GM12878 (cell line): ENCODE data around the gene CDC27. TPM values are rescaled to one million over a fixed set of nuclear protein-coding genes. Genes with fewer than 3 reads are reported as not detected.
A peak's percentile ranks its signal among the peaks of the same experiment; 100 is the strongest.

Experiments
- ATAC-seq: fragments of 200-7000 bp; cut with Tn5 transposase; 3 replicates; pipeline ENCODE4 v1.9.1; 2020; ENCODE audit warnings: mild to moderate bottlenecking, moderate library complexity
- BruUV-seq: library from RNA; stranded (reverse); fragments of 400-500 nt; replicated peaks from 2 replicates; lab custom pipeline; 2021; lab: Mats Ljungman, UMichigan
- CTCF ChIA-PET: fragments of 300-600 bp; sonication (Branson Sonifier 250); formaldehyde crosslinking; extraction: SDS; loops from one replicate; lab custom pipeline; 2021; ENCODE audit warnings: inconsistent platforms; lab: Yijun Ruan, JAX
- POLR2A ChIA-PET: fragments of 350-600 bp; formaldehyde crosslinking; extraction: SDS; loops from one replicate; lab custom pipeline; 2021; ENCODE audit warnings: inconsistent platforms; lab: Charles Lee
- RAD21 ChIA-PET: fragments of 300-600 bp; sonication (Branson Sonifier 250); formaldehyde crosslinking; loops from one replicate; lab custom pipeline; 2023; ENCODE audit warnings: antibody characterized with exemption; ENCODE audit not compliant: unreplicated experiment; lab: Charles Lee
- SMC1A ChIA-PET: fragments of 300-600 bp; sonication (Branson Sonifier 250); formaldehyde crosslinking; loops from one replicate; lab custom pipeline; 2023; ENCODE audit not compliant: unreplicated experiment, uncharacterized antibody; lab: Charles Lee
- DNase-seq: peaks from one replicate; pipeline ENCODE4 v3.0.0-alpha.2; 2011; ENCODE audit warnings: low read depth, low spot score
- FAIRE-seq: peaks from 3 replicates; lab custom pipeline; 2011; peaks lifted over from hg19 to GRCh38; lab: Jason Lieb, UNC
- H2AFZ ChIP-seq: 2 replicates; pipeline ENCODE4 v1.6.0; 2011; ENCODE audit warnings: low read depth, low read length, control low read depth; ENCODE audit not compliant: control insufficient read depth
- H3K27ac ChIP-seq: 2 replicates; pipeline ENCODE4 v1.5.1; 2011; ENCODE audit warnings: control low read depth; ENCODE audit not compliant: control insufficient read depth, insufficient read depth
- H3K27me3 ChIP-seq, 2 experiments: replicated peaks in 1 of 2; 2 replicates each; pipeline versions ENCODE4 v1.6.0 to v1.6.1; 2011; ENCODE audit warnings: low read length in 1 of 2; ENCODE audit not compliant: control insufficient read depth in 2 of 2, insufficient read depth in 2 of 2
- H3K36me3 ChIP-seq, 2 experiments: 2 replicates each; pipeline ENCODE4 v1.5.1; 2011; ENCODE audit warnings: low read length in 1 of 2; ENCODE audit not compliant: control insufficient read depth in 2 of 2, insufficient read depth in 2 of 2
- H3K4me1 ChIP-seq: 2 replicates; pipeline ENCODE4 v1.6.1; 2011; ENCODE audit warnings: mild to moderate bottlenecking, low read length, moderate library complexity, mixed read lengths; ENCODE audit not compliant: control insufficient read depth, insufficient read depth
- H3K4me2 ChIP-seq: 2 replicates; pipeline ENCODE4 v1.6.0; 2011; ENCODE audit warnings: control low read depth; ENCODE audit not compliant: control insufficient read depth, insufficient read depth
- H3K4me3 ChIP-seq: fragments of 200-600 bp; sonication (generic); 2 replicates; pipeline ENCODE4 v1.5.1; 2016
- H3K79me2 ChIP-seq: 2 replicates; pipeline ENCODE4 v1.6.0; 2011; ENCODE audit warnings: low read length; ENCODE audit not compliant: control insufficient read depth, insufficient read depth
- H3K9ac ChIP-seq: 2 replicates; pipeline ENCODE4 v1.8.0; 2011; ENCODE audit warnings: low read length, control low read depth, mixed read lengths; ENCODE audit not compliant: control insufficient read depth, insufficient read depth
- H3K9me3 ChIP-seq: replicated peaks from 3 replicates; pipeline ENCODE4 v1.5.1; 2011; ENCODE audit warnings: mild to moderate bottlenecking, low read length; ENCODE audit not compliant: control insufficient read depth, insufficient read depth
- H4K20me1 ChIP-seq: 2 replicates; pipeline ENCODE4 v1.6.0; 2011; ENCODE audit not compliant: control insufficient read depth, insufficient read depth
- BCLAF1 ChIP-seq: fragments of 450-650 bp; IDR thresholded peaks from 2 replicates; pipeline ENCODE4 v1.6.1; 2017; ENCODE audit warnings: antibody characterized with exemption, mild to moderate bottlenecking, moderate library complexity
- BHLHE40 ChIP-seq, 2 experiments: fragments of 450-650 bp in 1 of 2; IDR thresholded peaks; 2 replicates each; pipeline ENCODE4 v1.6.1; 2011 to 2017; ENCODE audit warnings: low read depth in 2 of 2, borderline replicate concordance in 1 of 2, improper control_type of control experiment in 1 of 2, low read length in 1 of 2, mild to moderate bottlenecking in 1 of 2
- CREB1 ChIP-seq: IDR thresholded peaks from 2 replicates; pipeline ENCODE4 v1.6.1; 2012; ENCODE audit warnings: low read depth, mild to moderate bottlenecking, inconsistent platforms
- CREM ChIP-seq: IDR thresholded peaks from 2 replicates; pipeline ENCODE4 v1.6.1; 2014; ENCODE audit warnings: antibody characterized with exemption, low read depth
- ETV6 ChIP-seq, 2 experiments: fragments of 450-650 bp in 1 of 2; IDR thresholded peaks in 1 of 2; conservative IDR thresholded peaks in 1 of 2; 2 replicates each; pipeline ENCODE4 v1.6.1; 2014; ENCODE audit warnings: antibody characterized with exemption in 1 of 2, borderline replicate concordance in 1 of 2, low read depth in 1 of 2, mild to moderate bottlenecking in 1 of 2, moderate library complexity in 1 of 2
- HCFC1 ChIP-seq: fragments of 150-350 bp; IDR thresholded peaks from 2 replicates; pipeline ENCODE4 v1.6.1; 2014; ENCODE audit warnings: low read length
- IRF4 ChIP-seq: IDR thresholded peaks from 2 replicates; pipeline ENCODE4 v1.6.1; 2011; ENCODE audit warnings: low read depth, low read length
- JUND ChIP-seq: IDR thresholded peaks from 2 replicates; pipeline ENCODE4 v1.6.1; 2012; ENCODE audit warnings: low read depth, mild to moderate bottlenecking, low read length, improper control_type of control experiment, moderate library complexity
- NFXL1 ChIP-seq: fragments of 450-650 bp; IDR thresholded peaks from 2 replicates; pipeline ENCODE4 v1.6.1; 2017; ENCODE audit warnings: antibody characterized with exemption, mild to moderate bottlenecking, borderline replicate concordance
- NFYB ChIP-seq: IDR thresholded peaks from 2 replicates; pipeline ENCODE4 v1.6.1; 2011; ENCODE audit warnings: low read depth, mild to moderate bottlenecking, low read length, improper control_type of control experiment, moderate library complexity; ENCODE audit not compliant: insufficient read depth
- NRF1 ChIP-seq: conservative IDR thresholded peaks from 2 replicates; pipeline ENCODE4 v1.6.1; 2011; ENCODE audit warnings: mild to moderate bottlenecking, low read depth, low read length, improper control_type of control experiment
- RELA ChIP-seq: fragments of 450-650 bp; IDR thresholded peaks from 2 replicates; pipeline ENCODE4 v1.8.0; 2014; ENCODE audit warnings: borderline replicate concordance; ENCODE audit not compliant: partially characterized antibody
- SP1 ChIP-seq: IDR thresholded peaks from one replicate; pipeline ENCODE4 v1.6.1; 2011; ENCODE audit warnings: low read depth, low read length
- YY1 ChIP-seq: IDR thresholded peaks from 2 replicates; pipeline ENCODE4 v1.6.1; 2011; ENCODE audit warnings: low read depth, mild to moderate bottlenecking, low read length
- ZBTB11 ChIP-seq: fragments of 450-650 bp; formaldehyde crosslinking; IDR thresholded peaks from 2 replicates; pipeline ENCODE4 v1.5.0; 2022; ENCODE audit warnings: mild to moderate bottlenecking, missing genetic modification characterization
- ZNF217 ChIP-seq: fragments of 450-650 bp; IDR thresholded peaks from 2 replicates; pipeline ENCODE4 v1.6.1; 2017; ENCODE audit warnings: antibody characterized with exemption, mild to moderate bottlenecking
- WGBS: methylation state at CpG from one replicate; pipeline ENCODE4 v1.1.6; 2016; ENCODE audit warnings: low lambda C conversion rate; ENCODE audit not compliant: insufficient replicate concordance, insufficient coverage; ENCODE audit errors: missing lambda C conversion rate; 5-methylcytosine and 5-hydroxymethylcytosine counted together
- in situ Hi-C: fragments of 300-500 bp; cut with MboI; formaldehyde crosslinking; loops from 9 replicates; pipeline ENCODE4 v1.14.3; 2018; ENCODE audit warnings: mixed read lengths
- intact Hi-C: fragments of 100-400 bp; cut with micrococcal nuclease; formaldehyde crosslinking; loops from one replicate; pipeline ENCODE4 v1.14.2; 2022; ENCODE audit not compliant: unreplicated experiment
- polyA plus RNA-seq, 11 experiments: library from polyadenylated mRNA; depleted of rRNA in 4 of 11; unstranded in 6 of 11; stranded (reverse) in 5 of 11; fragments of >200 nt; fragmentation: Nextera tagmentation in 4 of 11; fragmentation: Illumina TruSeq in 1 of 11; extraction: Ambion mirVana in 4 of 11; extraction: Trizol in 1 of 11; gene quantifications; 1 replicate in 1 of 11; 2 replicates in 10 of 11; pipeline versions ENCODE4 v1.2.1 to v1.2.3, GENCODE V29; 2011 to 2016; ENCODE audit warnings: inconsistent platforms in 2 of 11, missing spikeins in 2 of 11, low read depth in 1 of 11
- total RNA-seq, 4 experiments: library from RNA; depleted of rRNA in 3 of 4; stranded (reverse); fragments of >200 nt in 3 of 4; fragmentation: Illumina TruSeq in 1 of 4; extraction: Trizol in 1 of 4; gene quantifications; 2 replicates each; pipeline versions ENCODE4 v1.2.1 to v1.2.3, GENCODE V29; 2013 to 2021

The CDC27 gene
- total and polyA plus RNA-seq, 10 of the 15 experiments (the other 5 are each of a cell fraction or from before 2014, with no cell fraction given), result 23.2 to 138 (median 97.8) TPM

- H2AFZ ChIP-seq, result peak overlapping the region; percentile 48
- SMC1A ChIA-PET, result interaction anchor here (1.0 to 9.3 kb wide), 10 partner anchors 10 to 119 kb away, joined by 4 to 79 read pairs (median 16); partner anchors contain the start of genes CDC27 and EFCAB13
- POLR2A ChIA-PET, result interaction anchor here (0.6 to 4.4 kb wide), 7 partner anchors 11 to 445 kb away, joined by 3 to 46 read pairs (median 3); partner anchors contain the start of genes CDC27 and KPNB1
- ATAC-seq, result peak; percentile 82
- H3K36me3 ChIP-seq, result no peaks in the 10 kb centered on the region
- H3K27me3 ChIP-seq, result no peaks in the 10 kb centered on the region
- H3K9me3 ChIP-seq, result no peaks in the 10 kb centered on the region
- H3K4me3 ChIP-seq, result peak overlapping the region; percentile 2; the same call in 1 of the 2 replicates
- peak overlapping the region; percentile 62 for H3K9ac ChIP-seq
- peaks cover 70% of the 10 kb centered on the region for H3K4me1 ChIP-seq
- RAD21 ChIA-PET, result interaction anchor here (1.0 to 4.2 kb wide), 9 partner anchors 15 to 111 kb away, joined by 3 to 21 read pairs (median 7); partner anchors contain the start of gene CDC27
- 0% methylated on average over 5 of the region's 6 CpGs for WGBS
- H3K4me2 ChIP-seq, result peak overlapping the region; percentile 85
- intact Hi-C loops (loop anchor here (2.0 kb wide), 1 partner anchor 16 kb away; the partner anchor contains the start of gene CDC27), in situ Hi-C loops (no loop called here)
- H3K27ac ChIP-seq, result peak overlapping the region; percentile 68
- H3K79me2 ChIP-seq, result no peaks in the 10 kb centered on the region
- peak; percentile 77 for DNase-seq
- CTCF ChIA-PET, result interaction anchor here (1.1 to 5.9 kb wide), 7 partner anchors 8 to 111 kb away, joined by 3 to 40 read pairs (median 12); partner anchors contain the start of gene CDC27
- BruUV-seq, result TSS peak; percentile 78
- no peaks in the 10 kb centered on the region for H4K20me1 ChIP-seq
- FAIRE-seq, result peak; percentile 78
- TF ChIP-seq NFXL1, result no peak
- no peak for TF ChIP-seq SP1
- TF ChIP-seq CREM, result peak; percentile 49; the same call in 1 of the 2 replicates
- TF ChIP-seq ETV6 (conservative IDR thresholded peaks at IDR 0.05 in 1 of 2, IDR thresholded peaks at IDR 0.05 in 1 of 2; ENCODE audit: borderline replicate concordance in 1 of 2, low read depth in 1 of 2), result no peak
- no peak for TF ChIP-seq ZNF217
- TF ChIP-seq YY1, result peak; percentile 19; the same call in 1 of the 2 replicates
- TF ChIP-seq CREB1, result 0 out of 2 replicates have a peak, but pooled peaks have one; percentile 52
- 0 out of 4 replicates have a peak, but pooled peaks have one; percentile 3 to 26 for TF ChIP-seq BHLHE40 (IDR thresholded peaks at IDR 0.05; ENCODE audit: borderline replicate concordance in 1 of 2, low read depth in 2 of 2, low read length in 1 of 2)
- no peak for TF ChIP-seq ZBTB11 (CRISPR knock-in tag)
- no peak for TF ChIP-seq BCLAF1
- 0 out of 2 replicates have a peak, but pooled peaks have one; percentile 7 for TF ChIP-seq IRF4
- TF ChIP-seq JUND, result no peak
- TF ChIP-seq HCFC1, result no peak
- no peak for TF ChIP-seq NFYB
- no peak for TF ChIP-seq NRF1
- no peak for TF ChIP-seq RELA
Measured at GRCh38 chr17:47204722-47205418, 15.8 kb upstream of the CDC27 start.
